GM18517 (cell line): ENCODE data around the gene PBX1.

ENCODE experiments used
- ATAC-seq: cut with Tn5 transposase; IDR thresholded peaks from one replicate; pipeline ENCODE4 v1.9.1; 2021; ENCODE audit warnings: mild to moderate bottlenecking, moderate library complexity; ENCODE audit not compliant: unreplicated experiment

Gene PBX1

DNA sequence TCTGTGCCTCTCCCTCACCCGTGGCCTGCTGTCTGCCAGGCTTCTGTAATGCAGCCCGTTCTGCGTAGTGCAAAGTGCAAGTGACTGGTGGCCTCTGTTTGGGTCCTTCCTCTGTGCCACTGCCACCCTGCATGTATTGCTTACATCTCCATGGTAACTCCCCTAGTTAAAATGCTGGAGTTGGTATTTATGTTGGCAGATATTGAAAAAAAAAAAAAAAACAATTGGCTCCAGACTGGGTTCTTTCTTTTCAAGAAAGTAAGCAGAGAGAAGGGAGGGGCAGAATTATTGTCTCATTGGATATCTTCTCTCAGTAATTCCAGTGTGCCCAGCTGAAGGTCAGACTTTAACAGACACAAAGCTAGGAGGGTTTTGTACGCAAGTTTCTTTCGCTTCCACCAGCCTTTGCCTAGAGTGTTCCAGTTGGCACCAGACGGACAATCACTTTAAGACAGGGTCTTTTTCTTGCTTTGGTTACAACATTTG lies 242.3 kb downstream of the PBX1 start:
- ATAC-seq, result no peak

DNA sequence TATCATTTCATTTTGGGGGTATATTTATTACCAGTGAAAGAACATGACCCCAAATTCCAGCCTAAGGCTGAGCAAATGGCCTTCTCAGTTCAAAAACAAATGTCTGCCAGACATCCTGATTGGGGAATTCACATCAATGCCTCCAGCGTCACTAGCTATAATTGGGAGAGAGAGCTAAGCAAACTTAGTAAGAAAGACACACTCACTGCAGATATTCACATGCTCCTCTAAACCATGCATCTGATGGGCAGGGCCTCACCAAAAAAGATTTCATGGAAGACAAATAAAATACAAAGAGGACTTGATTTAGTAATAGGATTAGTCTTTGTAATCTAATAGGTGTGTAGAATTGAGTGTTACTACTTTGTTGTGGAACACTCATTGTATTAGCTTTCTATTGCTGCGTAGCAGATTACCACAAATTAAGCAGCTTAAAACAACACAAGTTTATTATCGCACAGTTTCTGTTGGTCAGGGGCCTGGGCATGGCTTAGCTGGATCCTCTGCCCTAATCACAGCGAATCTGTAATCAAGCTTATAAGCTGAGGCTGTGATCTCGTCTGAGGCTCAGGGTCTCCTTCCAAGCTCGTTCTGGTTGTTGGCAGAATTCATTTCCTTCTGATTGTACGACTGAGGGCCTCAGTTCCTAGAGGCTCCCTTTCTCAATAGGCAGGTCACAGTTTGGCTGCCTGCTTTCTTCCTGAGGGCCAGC lies 243.0 kb downstream of the PBX1 start:
- ATAC-seq, result no peak

DNA sequence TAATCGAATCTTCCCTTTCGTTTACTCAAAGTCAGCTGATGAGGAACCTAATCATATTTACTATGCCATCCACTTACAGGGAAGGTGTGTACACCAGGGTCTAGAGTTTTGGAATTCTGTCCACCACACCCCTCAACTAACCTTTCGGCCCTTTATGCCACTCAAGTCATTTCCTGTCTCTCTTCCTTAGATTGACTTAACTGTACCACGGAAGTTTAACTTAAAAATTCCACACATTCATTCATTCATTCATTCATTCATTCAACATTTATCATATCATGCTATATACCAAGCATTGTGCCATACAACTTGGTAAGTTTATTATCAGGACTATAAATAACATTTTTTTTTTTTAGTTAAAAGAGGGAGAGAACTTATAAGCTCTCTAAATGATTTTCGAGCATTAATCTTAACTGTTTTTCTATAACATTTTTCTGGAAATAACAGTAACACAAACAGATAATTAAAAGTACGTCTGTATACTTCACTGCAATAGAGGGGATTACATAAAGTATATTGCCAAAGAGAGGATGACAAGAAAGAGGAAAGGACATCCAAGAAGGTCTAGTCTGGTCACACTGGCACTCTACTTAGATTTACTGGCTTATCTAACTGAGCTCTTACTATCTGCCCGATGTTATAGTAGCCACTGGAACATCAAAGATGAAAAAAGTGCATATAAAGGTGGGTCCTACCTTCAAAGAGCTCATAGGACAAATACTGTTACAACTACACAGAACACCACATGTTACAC lies 243.7 kb downstream of the PBX1 start:
- no peak for ATAC-seq

DNA sequence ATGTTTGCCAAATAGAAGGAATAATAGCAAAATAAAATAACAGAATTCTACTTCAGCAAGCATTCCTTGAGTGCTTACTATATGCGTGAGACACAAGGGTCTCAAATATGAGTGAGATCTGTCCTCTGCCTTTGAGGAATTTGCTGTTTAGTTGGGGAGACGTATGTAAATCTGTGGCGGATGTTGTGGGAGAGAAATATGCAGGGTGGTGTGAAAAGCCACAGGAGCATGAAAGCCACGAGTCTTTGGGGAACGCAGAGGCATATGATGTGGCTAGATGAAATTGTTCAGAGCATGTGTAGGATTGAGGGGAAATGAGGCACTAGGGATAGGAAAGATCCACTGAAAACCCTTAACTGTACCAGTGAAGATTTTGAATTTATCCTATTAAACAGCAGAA lies 244.4 kb downstream of the PBX1 start:
- ATAC-seq, result no peak

DNA sequence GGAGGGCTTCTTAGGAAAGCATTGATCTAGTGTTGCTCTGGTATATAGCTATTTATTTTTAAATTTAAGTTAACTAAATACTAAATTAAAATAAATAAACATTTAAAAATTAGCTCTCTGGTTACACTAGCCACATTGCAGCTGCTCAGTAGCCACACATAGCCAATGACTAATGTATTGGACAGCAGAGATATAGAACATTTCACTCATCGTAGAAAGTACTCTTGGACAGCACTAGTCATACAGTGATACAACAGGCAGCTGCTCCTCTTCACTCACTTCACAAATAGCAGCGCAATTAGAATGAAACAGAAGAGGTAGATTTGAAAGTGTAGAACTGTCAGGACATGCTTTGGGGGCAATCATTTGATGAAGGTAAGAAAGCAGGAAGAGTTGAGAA lies 245.4 kb downstream of the PBX1 start:
- no peak for ATAC-seq

DNA sequence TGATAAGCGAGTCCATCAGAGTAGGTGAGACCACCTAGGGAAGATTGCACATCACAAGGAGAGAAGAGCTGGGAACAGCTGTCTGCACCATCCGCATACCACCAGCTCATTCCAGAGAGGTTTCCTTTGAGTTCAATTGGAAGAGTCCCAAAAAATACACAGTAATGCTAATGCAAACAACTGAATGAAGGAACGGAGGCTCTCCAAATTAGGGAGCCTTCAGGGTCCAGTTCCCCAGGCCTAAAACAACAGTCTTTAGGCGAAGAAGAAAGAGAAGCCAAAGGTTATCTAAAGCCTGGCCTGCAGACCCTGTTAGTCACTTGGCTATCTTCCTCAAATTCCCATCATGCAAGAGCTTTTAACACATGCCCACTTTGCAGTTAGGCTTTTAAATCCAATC lies 246.4 kb downstream of the PBX1 start:
- no peak for ATAC-seq

DNA sequence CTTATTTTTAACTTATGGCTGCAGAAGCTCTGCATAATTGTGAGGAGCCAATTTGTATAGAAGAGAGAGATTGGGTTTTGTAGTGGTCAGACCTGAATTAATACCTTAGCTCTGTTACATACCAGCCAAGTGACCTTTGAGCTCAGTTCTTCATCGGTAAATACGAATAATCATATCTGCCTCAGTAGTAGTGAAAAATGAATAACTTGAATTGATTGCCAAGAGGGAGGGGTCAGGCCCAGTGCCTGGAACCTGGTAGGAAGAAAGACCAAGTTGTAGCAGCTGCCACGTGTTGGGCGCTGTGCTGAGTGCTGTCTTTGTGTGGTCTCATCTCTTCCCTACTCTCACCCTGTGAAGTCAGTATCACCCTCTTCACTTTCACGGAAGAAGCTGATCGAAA lies 247.5 kb downstream of the PBX1 start:
- no peak for ATAC-seq

DNA sequence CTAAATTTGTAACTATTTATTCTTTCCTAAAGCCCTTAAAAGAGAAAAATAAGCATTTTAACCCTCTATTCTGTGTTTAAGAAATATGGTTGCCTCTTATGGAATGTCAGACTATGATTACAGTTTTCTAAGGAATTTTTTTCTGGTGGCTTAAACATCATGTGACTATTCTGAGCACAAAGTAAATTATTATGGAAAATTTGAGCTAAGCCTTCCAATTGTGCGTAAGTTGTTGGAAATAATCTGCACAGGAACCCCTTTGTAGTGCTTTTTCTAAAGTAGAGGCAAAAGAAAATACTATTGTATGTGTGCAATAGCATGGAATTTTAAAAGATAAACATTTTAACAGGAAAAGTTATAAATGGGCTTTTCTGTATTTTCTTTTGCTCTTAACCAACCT lies 254.8 kb downstream of the PBX1 start:
- ATAC-seq, result no peak

DNA sequence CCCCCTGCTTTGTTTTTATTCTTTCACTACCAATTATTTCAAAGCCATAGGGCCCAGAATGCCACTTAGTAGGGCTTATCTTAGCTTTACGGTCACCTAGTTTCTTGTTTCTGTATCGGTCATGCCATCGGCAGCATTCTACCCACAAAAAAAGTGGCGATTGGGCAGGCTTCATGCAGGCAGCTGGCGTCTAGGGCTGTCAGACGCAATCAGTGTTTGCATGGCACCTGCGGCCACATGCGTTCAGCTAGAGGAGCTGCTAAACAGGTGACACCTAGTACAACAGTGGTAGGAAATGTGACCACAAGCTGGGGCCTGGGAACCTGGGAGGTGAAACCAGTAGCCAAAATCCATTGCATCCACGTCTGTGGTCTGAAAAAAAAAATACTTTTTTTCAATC lies 262.7 kb downstream of the PBX1 start:
- ATAC-seq, result no peak

DNA sequence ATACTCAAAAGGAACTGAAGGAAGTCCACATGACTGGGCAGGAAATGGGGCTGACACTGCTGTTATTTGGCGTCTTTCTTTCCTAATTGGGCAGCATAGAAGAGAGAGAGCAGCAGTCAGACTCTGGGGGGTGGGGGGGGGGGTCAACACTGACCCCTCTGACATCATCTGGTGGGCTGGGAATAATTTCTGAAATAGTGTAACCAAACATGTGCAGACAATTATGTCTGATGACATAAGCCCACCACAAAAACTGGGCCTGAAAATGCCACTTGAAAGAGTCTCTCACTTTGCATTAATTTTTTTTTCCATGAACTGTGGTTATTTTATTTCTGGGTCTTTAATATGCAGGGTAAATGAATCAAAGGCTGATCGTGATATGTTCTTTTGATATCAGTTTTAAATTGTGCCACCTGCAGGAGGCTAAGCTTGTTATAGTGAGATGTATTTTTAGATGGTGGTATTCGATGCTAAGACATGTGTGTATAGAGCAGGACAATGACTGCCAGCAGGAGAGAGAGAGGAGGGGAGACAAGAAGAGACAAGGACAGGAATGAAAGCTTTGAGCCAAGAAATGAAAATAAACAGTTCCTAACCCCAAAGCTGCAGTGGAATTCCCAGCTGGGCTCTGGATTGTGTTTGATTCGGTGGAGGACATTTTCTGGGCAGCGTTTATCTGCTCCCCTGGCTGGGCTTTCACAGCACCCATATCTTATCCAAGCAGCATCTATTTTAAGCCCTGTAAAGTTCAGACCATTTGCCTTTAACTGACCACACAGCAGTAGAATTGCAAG lies 264.7 kb downstream of the PBX1 start:
- ATAC-seq, result no peak

DNA sequence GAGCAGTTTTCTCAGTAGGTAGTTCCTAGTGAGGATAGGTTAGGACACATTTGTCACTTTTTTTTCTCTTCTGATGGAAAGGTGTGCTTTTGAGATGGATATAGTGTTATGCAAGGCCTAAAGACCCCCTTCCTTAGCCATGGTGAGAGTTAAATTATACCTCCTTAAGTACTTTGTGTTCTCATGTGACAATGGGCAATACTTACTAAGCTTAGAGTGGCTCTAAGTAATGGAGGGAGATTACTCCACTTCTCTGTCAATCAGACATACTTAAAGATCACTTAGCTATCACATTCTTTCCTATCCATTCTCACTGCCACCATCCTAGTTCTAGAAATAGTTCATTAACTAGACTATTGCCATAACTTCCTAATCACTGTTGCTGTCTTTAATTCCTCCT lies 265.6 kb downstream of the PBX1 start:
- ATAC-seq, result no peak

DNA sequence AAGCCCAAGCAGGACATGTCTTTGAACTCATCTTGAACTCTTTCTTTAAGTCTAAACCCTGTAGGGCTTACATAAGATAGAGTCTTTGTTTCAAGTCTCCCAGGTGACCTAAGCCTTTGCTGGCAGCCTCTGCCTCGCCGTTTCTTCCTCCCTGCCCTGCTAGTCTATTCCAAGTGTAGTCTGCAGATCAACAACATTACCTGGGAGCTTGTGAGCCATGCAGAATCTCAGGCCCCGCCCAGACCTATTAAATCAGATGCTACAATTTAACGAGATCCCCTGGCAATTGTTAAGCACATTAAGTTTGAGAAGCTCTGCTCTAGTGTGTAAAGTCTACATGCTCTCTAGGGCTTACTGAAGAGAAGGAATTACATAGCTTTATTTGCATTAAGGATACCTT lies 271.6 kb downstream of the PBX1 start:
- no peak for ATAC-seq

DNA sequence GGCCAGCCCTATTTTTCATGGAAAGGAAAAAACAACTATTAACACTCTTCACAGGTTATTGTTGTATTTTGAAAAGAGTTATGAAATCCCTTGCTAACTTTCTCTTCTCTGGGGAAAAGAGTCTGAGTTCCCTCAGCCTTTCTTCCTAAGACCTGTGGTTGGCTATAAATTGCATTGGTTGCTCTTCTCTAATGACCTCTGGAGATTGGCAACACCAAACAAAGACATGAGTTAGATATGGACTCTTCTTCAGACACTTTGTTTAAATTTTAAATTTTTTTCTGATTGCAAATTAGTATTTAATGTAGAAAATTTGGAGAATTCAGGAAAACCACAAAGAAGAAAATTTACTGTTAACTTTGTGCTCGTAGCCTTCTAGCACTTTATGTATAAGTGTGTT lies 275.7 kb downstream of the PBX1 start:
- ATAC-seq, result no peak

DNA sequence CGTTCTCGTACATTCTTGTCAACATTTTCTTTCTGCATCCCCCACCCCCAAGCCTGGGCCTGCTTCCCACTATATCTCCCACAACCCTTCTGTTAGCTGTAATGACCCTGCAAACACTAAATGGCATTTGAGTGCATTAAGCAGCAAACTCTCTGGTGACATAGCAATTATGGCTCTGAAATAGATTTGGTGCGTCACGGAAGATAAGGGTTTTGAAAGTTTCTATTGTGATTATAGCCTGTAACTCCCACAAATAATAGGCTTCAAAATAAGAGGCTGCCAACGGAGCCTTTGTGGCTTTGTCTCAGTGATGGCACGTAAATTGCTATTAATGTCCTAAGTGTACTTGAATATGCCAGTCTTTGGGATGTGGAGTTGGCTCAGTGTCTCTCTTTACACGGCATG lies 277.6 kb downstream of the PBX1 start:
- no peak for ATAC-seq

DNA sequence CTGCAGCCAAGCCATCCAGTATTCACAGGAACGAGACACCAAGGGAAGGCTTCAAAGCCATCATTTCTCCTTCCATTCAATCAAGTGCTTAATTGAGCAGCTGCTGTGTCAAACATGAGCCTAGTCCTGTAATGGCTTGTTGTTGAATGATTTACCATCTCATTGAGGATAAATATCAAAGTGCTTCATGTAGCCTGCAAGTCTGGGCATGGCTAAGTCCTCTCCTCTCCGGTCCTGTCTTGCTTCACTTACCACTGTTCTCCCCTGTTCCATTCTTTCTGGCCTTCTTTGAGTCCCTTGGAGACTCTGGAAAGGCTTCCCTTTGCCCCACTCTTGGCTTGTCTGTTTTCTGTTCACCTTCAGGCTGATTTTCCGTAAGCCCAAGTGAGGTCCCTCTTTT lies 279.8 kb downstream of the PBX1 start:
- ATAC-seq, result no peak

DNA sequence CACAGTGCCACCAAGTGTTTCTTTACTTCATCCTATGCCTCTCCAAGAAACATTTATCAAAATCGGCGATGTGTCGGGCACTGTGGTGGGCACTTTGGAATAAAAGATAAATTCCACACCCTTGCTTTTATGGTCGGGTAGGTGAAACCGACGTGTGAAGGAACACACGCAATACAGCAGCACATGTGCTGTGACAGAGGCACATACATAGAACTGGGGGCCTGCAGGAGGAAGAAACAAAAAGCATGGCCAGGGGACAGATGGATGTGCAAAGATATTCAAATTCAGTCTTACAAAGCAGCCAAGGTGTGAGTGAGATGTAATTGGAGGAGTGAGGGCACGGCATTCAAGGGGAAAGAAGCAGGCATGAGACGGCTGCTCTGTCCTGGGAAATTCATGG lies 282.0 kb downstream of the PBX1 start:
- ATAC-seq, result no peak

DNA sequence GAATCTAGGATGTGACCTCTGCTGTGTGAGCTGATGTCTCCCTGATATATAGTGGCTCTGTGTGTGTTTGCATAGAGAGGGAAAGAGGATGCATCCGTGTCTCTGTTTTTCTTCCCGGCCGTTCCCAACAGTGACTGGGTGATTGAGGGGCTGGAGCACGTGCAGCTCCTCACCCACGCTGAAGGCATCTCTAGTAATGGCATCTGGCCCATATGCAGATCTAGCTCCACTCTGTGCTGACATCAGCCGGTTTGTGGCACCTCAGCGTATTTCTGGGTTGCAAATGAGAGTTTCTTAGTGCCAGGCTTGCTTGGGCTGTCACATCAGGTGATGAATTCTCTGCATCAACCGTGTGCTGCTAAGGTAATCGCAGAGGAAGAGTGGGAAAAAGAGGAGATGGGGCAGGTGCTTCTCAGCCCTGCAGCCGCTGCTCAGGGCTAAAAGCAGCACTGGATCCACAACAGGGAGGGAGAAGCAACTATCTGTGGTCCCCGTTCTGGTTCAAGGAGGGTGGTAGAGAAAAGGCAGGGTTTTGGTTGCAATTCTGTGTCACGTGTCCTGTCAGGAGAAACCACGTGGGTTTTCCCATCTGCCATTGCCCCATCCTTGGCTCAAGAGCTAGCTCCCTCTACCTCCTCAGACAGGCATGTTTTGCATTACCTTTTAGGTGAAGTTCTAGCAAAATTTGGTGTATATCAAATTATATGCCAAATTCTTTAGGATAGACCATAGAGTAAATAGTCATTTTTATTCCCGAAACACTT lies 282.9 kb downstream of the PBX1 start:
- no peak for ATAC-seq

DNA sequence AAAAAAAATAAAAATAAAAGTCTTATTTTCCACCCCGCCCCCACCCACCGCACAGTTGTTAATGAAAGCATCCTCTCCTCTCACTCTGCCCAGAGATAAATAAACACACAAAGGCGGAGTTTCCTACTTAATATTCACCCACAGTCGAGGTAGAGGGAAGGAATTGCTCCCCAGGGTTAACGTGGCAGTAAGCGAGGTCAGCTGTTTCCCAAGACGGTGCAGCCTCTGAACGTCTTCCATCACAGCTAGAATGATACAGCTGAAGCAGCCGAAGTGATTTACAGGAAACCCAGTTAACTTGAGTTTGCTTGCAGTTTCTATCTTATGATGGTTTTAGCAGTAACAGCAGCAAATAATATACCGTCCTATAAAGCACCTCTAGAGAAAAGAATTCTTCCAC lies 283.9 kb downstream of the PBX1 start:
- ATAC-seq, result no peak

DNA sequence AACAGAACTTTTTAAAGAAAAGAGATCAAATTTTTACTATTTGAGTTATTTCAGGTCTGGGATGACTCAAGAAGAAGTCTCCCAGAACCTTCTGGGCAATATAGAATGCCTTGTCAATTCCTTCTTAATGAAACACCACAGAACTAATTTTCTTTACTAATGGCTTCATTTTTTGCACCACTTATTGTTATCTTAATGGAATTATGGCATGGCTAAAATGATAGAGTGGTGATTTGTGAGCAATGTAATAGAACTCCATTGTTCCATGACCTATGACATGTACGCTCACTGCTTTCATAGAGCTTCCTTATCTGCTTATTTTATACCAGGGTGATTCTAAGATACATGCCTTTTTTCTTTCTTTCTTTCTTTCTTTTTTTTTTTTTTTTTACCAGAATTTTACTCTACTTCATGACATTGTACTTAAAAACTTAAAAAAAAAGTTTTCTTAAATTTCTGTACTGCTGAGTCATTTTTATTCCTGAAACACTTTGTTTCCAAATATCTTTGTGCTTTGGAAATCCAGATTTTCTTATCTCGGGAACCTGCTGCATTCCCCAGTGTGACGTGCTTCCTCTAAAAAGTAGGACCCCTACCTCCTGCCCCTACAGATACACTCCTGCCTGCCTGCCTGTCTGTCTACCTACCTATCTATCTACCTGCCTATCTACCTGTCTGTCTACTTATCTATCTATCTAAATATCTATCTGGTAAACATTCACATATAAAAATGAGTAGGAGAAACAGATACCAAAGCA lies 284.9 kb downstream of the PBX1 start:
- ATAC-seq, result no peak
